Esophagus muscularis mucosa (tissue), 3 donors: ENCODE measurements around the gene ABHD17A.

Source experiments
- CTCF ChIP-seq, 3 experiments: fragments of 200-600 bp in 2 of 3; fragments of 450-650 bp in 1 of 3; sonication (generic) in 2 of 3; IDR thresholded peaks; one replicate each; pipeline ENCODE4 v1.5.1; 2017 to 2019; ENCODE audit warnings: antibody characterized with exemption in 3 of 3, mild to moderate bottlenecking in 2 of 3, moderate library complexity in 1 of 3
- POLR2AphosphoS5 ChIP-seq, 2 donors: sonication (generic); formaldehyde crosslinking; IDR thresholded peaks; one replicate each; pipeline ENCODE4 v1.6.1; 2017; ENCODE audit warnings: antibody characterized with exemption in 2 of 2

- no peak for TF ChIP-seq CTCF (IDR thresholded peaks at IDR 0.05)
- TF ChIP-seq POLR2AphosphoS5 (IDR thresholded peaks at IDR 0.05) = no peak
These were observed 34.3 kb downstream of the ABHD17A start for GRCh38 chr19:1850809-1851653.
